Medulla oblongata (tissue), 1 donor: ENCODE measurements around the gene WASF2.
"Not testable (repeated sequence)": the region's sequence is repeated elsewhere in the genome, so short reads cannot be mapped to it uniquely, and the experiment has no call there.

Experiments used
- DNase-seq: peaks from one replicate; pipeline ENCODE4 v3.0.0-alpha.2; 2015; ENCODE audit errors: extremely low spot score

The WASF2 gene

GRCh38 chr1:27496604-27497155 lies 6.7 kb upstream of the WASF2 start:
- no peak for DNase-seq

GRCh38 chr1:27492796-27493195 lies 2.8 kb upstream of the WASF2 start:
- no peak for DNase-seq

GRCh38 chr1:27491748-27492700 lies 2.1 kb upstream of the WASF2 start:
- DNase-seq = peak; percentile 89

GRCh38 chr1:27489501-27489972 lies 430 bp downstream of the WASF2 start:
- peak; percentile 39 for DNase-seq

- DNase-seq = peak; percentile 68
These were observed 1.7 kb downstream of the WASF2 start for GRCh38 chr1:27487966-27488884.

GRCh38 chr1:27485363-27485762 lies 4.6 kb downstream of the WASF2 start:
- DNase-seq = no peak

- DNase-seq = no peak
These were observed 6.3 kb downstream of the WASF2 start for GRCh38 chr1:27483659-27484058.

GRCh38 chr1:27481994-27482620 lies 7.9 kb downstream of the WASF2 start:
- DNase-seq = no peak

GRCh38 chr1:27478098-27478497 lies 11.9 kb downstream of the WASF2 start:
- no peak for DNase-seq

- DNase-seq = no peak
These were observed 13.7 kb downstream of the WASF2 start for GRCh38 chr1:27476237-27476636.

GRCh38 chr1:27475720-27476119 lies 14.2 kb downstream of the WASF2 start:
- DNase-seq = no peak

GRCh38 chr1:27473755-27474154 lies 16.2 kb downstream of the WASF2 start:
- DNase-seq = no peak

GRCh38 chr1:27472098-27472497 lies 17.9 kb downstream of the WASF2 start:
- DNase-seq = not testable (repeated sequence)

GRCh38 chr1:27471477-27471876 lies 18.5 kb downstream of the WASF2 start:
- DNase-seq = no peak

- no peak for DNase-seq
These were observed 20.6 kb downstream of the WASF2 start for GRCh38 chr1:27469334-27469733.

GRCh38 chr1:27468378-27468777 lies 21.6 kb downstream of the WASF2 start:
- not testable (repeated sequence) for DNase-seq

- no peak for DNase-seq
These were observed 24.9 kb downstream of the WASF2 start for GRCh38 chr1:27464926-27465647.

- not testable (repeated sequence) for DNase-seq
These were observed 26.1 kb downstream of the WASF2 start for GRCh38 chr1:27463916-27464315.

- not testable (repeated sequence) for DNase-seq
These were observed 31.4 kb downstream of the WASF2 start for GRCh38 chr1:27458521-27458920.

GRCh38 chr1:27455139-27455811 lies 34.7 kb downstream of the WASF2 start:
- no peak for DNase-seq
